Measurements from ENCODE around the gene TELO2.
A peak's percentile ranks its signal among the peaks of the same experiment; 100 is the strongest.

Gene TELO2

DNA sequence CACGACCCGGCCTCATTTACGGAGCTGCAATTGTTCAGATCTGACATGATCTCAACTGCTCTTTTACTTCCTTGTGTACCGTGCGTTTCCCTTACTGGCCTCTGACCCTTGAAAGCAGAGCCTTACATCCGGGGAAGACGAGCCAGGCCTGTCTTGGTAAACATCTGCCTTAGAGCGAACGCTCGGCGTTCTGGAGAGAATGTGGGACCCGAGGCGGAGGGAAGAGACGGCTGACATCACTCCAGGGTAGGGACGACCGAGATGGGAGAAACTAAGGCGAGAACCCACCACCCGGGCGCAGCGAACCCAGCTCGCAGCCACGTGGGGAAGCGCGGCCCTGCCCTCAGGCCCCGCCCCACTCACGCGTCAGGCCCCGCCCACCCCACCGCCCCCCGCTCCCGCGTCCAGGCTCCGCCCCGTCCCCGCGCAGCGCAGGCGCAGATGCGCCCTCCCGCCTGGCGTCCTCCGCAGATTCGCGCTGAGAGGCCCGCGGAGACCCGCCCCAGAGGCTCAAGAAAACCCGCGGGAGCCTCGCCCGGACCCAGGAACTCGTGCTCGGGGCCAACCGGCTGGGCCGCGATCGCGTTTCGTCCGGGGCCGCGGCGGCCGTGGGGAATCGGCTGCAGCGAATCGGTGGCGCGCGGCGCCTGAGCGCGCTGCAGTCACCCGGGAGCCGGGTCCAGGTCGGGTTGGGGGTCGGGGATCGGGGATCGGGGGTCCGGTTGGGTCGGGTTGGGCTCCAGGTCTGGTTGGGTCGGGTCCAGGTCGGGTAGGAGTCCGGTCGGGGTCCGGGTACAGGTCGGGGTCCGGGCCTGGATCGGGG, at the start of gene TELO2:
Gene TELO2, plus strand, starts transcription at position 438 of the 823 bp plus-strand sequence. CDS start 922 bp downstream, outside the sequence.
- DNase-seq: peak; percentile 88

DNA sequence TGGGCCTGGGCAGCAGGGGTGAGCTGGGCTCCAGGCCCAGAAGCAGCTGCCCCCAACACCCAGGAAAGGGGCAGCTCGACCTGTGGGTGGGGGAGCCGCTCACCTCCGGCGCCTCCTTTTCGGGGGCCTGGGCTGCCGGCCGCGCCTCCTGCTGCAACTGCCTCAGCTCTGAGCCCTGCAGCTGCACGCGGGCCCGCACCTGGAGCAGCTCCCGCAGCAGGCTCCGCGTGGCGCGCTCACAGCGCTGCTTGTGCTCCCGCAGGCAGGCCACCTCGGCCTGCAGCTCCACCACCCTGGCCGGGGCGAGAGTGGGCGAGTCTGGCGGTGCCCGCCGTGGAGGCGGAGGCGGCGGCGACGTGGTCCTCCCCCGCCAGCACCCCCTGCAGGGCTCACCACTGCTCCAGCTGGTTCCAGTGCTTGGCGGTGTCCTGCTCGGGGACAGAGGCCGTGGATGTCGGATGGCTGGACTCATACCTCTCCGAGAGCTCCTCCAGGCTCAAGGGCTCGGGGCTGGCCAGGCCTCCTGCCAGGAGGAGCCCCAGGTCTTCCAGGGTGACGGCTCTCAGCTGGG, 49.7 kb upstream of the TELO2 start:
- no peak for DNase-seq

DNA sequence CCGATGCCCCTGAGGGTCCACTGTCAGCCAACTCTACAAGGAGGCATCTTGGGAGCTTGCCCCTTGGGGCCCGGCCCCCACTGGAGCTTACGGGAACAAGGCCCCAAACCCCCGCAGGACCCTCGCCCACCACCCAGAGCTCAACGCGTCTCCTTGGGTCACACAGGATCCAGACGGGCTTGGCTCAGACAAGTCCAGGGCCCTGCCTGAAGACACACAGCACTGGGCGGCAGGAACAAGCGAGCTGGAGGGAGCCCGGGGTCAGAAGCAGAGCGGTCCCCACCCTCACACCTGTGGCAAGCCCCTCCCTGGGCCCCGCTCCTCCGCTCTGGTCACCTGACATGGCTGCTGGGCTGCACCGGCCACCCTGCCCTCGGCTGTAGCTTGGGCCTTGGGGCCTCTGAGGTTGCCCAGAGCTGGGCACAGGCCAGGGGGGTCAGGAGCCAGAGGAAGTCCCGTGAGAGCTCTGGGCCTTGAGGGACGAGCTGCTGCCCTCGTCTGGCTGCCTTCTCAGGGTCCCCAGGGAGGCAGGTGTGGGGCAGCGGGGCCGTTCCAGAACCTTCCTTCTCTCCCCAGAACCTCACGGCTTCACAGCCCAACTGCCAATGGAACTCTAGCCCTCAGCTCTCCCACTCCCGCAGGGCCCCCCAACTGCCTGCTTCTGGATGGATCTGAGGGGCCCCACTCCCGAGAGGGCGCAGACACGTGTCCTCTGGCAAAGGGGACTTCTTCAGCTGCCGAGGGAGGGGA, 49.0 kb upstream of the TELO2 start, which contains the start of gene CCDC154:
Gene CCDC154, minus strand, starts transcription at position 577 of the 750 bp plus-strand sequence. Its CDS starts 234 bp downstream, at position 343.
- DNase-seq: no peak

DNA sequence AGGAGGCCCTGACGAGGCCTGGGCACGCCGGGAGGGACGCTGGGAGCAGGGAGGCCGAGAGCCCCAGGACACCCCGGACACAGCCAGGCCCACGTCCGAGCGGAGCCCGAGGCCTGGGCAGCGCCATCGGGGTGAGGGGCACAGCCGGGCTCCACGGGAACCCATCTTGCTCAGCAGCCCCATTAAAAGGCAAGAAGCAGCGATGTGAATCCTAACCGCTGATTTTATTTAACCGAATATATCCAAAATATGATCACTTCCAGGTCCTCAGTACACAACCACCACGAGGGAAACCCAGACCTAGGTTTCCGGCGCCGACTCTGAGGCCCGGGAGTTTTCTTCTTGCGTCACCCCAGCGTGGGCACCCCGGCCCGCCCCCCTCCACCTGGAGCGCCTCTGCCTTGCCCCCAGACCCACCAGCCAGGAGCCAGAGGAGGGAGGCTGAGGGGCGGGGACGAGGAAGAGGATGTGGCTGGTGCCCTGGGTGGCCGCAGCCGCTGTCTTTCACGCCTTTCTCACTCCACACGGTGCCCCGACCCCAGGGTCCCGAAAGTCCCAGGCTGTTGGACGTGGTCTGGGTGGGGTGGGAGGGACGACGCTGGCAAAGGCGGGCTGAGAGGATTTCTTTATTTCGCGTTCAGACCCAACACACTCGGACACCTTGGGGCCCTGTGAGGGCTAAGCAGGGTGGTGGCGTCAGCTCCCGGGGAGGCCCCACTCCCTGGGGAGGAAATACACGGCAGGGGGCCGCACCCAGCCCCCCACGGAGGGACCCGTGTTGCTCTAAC, 48.2 kb upstream of the TELO2 start:
- DNase-seq: no peak

DNA sequence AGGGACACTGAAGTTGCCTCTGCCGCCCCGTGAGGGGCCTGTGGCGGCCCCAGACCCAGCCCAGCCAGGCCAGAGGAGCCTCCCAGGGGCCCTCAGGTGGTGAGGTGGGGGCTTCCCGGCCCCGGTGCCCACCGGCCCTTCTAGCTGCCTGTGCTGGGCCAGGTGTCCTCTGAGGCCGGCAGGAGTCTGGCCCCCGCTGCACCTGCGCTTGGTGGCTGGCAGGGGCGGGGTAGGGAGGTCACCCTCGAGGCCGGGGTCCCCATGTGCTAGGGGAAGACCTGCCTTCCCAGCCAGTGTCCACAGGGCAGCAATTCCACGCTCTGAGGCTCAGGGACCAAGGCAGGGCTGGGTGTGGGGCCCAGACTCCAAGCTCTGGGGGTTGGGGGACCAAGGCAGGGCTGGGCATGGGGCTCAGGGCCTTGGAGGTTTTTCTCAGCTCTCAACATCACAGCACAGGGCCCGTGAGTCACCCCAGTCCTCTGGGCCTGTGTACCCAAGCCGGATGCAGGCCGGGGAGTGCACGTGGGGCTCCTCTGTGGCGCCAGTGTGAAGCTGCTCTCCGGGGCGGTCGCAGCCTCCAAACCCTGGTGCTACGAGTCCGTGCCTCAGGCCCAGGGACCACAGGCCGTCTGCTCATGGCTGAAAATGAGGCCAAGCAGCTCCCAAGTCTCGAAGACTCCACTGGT, 47.5 kb upstream of the TELO2 start:
- DNase-seq: no peak

DNA sequence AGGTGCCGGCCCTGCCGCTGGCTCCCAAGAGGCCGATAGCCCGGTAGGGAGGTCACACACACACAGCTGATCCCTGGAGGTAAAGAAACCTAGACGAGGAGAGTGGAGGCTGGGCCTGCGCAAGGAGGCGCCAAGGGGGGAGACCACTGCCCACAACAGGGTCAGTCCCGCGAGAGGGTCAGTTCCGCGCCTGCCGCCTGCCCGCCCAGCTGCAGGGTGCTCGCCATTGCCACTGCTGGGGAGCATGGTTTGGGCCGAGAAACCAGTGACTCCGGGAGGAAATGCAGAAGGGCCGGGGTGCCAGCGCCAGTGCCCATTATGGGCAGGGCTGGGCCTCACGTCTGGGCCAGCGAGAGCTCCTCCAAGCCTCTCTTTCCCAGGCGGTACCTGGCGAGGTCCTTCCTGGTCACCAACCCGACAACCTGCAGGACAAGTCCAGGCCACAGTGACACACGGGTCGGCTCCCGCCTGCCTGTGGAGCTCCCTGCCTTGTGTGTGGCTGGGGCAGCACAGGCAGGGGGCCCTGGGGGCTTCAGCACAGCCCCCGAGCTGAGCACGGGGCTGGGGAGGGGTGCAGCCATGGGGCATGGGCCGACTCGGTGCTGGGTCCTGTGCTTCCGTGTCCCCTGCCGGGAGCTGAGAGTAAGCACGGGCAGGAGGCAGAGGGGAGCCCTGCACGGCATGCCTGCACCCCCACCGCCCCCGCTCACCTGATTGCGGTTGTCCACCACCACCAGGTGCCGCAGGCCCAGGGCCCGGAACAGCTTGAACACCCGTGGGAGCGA, 46.7 kb upstream of the TELO2 start:
- no peak for DNase-seq

DNA sequence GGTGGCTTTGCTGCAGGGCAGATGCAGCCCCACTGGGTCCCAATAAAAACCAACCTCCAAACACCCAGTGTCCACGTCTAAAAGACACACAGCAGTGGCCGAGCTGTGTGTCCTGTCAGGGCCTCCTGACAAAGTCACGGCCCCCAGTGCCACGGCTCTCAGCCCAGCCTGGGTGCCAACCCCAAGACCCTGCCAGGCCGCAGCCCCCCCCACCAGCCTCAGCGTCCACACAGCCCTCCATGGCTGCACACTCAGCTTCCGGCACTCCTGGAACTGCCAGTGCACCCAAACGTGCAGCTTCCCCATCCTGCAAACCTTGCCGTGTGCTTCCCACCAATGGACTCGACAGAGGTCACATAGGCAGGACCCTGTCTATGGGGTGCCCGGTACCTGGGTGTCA, 45.2 kb upstream of the TELO2 start:
- DNase-seq: no peak

DNA sequence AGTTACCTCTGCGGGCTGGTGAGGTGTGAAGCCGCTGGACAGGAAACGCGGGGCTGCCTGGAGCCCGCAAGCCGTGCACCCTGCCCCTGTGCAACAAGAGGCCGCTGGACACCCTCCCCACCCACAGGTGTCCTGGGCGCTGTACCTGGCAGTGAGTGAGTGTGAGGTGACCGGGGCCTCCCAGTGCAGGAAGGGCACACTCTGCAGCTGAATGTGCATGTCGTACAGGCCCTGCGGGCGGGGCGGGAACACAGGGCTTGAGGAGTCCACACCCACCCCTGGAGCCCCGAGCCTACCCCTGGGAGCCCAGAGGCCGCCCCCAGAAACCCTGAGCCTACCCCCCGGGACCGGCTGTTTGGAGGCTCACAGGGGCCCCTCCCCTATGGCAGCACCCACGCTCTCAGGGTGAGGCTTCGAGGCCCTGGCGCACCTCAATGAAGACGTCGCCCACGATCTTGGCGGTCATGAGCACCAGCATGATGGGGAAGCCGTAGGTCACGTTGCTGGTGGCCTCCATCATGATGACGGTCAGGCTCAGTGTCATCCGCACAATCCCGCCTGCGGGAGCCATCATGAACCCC, 44.5 kb upstream of the TELO2 start:
- DNase-seq: no peak

DNA sequence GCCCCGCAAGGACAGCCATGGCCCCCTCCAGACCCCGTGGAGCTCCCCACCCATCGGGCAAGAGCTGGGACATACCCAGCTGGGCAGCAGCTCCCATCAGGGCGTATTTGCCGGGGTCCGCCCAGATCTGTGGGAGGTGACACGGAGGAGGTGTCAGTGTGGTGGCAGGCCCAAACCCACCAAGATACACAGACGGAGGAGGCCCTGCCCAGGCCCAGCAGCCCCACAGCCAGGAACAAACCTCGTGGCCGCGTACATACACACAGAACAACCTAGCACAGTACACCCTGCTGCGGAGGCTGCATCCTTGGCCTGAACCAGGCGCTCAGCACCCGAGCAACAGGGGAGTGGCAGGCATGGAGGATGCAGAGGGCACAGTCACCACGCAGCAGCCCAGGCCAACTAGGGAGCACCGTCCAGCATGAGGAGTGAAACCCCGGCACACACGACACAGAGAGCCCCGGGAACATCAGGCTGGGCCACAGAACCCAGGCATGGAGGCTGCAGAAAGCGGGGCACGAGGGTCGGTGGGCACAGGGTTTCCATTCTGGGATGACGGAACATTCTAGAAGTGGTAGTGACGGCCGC, 43.9 kb upstream of the TELO2 start:
- DNase-seq: no peak

DNA sequence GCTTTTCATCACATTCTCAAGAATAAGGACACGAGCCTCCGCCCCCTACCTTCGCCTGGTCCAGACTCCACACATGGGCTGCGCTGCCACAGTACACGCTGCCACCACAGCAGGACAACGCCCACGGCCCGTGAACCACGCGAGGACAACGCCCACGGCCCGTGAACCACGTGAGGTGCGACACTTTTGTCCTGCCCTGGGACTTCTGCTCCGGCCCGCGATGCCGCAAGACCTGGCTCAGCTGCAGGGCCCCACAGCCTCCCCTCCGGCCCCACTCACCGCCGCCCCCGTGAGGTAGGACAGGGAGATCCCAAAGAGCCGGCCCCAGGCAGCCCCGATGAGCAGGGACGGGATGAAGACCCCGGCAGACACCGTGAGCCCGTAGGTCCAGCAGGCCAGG, 42.9 kb upstream of the TELO2 start:
- no peak for DNase-seq

DNA sequence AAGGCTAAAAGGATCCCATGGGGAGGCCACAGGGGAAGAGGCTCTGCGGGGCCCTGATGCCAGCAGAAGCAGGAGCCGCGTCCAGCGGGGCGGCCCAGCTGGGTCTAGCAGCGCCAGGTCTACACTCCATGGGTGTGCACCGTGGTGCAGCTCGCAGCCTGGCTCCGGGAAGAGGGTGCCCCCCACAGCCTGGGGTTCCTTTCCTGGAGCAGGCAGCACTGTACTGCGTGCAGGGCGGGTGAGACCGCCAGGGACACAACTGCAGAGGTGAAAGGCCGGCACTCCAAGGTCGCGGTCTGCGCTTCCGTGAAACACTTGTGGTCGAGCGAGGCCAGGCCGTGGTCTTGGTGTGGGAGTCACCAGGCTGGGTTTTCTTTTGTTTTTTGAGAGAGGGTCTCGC, 42.3 kb upstream of the TELO2 start:
- DNase-seq: no peak

DNA sequence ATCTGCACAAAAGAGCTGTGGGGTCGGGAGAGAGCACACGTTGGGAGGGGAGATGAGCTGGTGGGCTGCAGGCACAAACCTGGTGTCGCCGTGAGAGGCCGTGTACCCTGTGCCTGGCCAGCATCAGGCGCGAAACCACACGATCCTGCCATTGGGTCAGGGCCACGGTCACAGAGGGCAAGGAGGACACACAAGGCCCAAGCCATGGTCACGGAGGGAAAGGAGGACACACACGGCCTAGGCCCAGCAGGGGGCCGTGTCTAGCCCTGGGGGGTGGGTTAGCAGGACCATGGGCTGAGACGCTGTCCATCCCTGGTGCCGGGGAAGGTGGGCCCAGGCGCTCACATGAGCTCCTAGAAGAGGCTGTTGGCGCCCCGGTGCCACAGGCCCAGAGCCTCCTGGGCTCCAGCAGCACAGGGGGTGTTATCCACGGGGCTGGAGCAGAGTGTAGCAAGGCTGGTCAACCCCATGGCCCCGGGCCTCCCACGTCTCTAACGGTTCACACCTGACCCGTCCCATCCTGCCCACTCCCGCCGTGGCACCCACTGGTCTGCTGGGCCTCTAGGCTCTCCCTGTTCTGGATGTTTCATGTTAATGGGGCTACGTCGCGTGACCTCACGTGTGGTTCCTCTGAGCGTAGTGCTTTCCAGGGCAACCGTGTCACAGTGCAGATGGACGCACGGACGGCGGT, 41.3 kb upstream of the TELO2 start:
- DNase-seq: no peak

DNA sequence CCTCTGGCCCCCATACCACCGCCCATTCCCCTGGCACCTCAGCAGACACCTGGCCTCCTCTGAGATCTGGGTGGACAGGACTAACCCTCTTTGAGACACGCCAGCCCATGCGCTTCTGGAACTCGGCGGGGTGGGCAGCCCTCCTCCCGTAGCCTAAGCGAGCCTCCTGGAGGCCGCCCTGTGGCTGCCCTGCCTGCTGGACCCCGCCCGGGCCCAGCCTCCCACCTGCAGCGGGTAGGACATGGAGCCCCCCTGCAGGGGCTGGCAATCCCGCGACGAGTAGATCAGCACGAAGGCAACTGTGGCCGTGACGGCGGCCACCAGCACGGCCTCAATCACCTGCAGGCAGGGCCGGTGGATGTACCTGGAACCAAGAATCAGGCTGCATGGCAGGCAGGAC, 40.6 kb upstream of the TELO2 start:
- no peak for DNase-seq

DNA sequence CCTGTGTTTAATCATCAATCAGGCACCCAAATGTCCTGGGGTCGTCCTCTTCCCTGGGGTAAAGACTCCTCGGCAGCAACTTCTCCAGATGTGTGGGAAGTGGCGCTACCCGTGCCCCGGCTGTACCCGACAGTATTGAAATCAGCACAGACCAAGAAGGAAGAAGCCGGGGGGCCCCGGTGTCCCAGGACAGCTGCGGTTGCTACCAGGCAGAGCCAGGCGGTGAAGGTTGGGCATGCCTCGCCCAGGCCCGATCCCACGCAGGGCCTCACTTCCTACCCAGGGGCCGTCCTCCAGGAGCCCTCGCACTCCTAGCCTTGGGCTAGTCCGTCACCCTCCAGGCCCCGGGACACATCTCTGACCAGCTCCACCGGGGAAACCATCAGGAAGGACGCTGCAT, 39.8 kb upstream of the TELO2 start:
- no peak for DNase-seq

DNA sequence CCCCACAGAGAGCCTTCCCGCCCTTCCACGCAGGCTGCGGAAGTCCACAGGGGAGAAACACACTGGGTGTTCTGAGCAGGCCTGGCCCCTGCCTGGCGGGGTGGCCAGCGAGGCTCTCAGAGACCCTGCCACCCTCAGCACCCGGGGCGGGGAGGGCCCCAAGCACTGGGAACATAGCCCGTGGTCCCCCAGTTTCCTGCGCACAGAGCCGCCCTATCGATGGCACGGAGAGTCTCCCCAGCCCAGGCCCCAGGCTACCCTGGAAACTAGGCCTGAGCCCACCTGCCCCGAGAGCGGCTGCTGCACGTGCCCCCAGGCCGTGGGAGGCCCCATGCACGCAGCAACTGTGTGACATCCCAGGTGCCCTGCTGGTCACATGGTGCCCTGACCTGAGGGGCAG, 38.6 kb upstream of the TELO2 start:
- DNase-seq: no peak

DNA sequence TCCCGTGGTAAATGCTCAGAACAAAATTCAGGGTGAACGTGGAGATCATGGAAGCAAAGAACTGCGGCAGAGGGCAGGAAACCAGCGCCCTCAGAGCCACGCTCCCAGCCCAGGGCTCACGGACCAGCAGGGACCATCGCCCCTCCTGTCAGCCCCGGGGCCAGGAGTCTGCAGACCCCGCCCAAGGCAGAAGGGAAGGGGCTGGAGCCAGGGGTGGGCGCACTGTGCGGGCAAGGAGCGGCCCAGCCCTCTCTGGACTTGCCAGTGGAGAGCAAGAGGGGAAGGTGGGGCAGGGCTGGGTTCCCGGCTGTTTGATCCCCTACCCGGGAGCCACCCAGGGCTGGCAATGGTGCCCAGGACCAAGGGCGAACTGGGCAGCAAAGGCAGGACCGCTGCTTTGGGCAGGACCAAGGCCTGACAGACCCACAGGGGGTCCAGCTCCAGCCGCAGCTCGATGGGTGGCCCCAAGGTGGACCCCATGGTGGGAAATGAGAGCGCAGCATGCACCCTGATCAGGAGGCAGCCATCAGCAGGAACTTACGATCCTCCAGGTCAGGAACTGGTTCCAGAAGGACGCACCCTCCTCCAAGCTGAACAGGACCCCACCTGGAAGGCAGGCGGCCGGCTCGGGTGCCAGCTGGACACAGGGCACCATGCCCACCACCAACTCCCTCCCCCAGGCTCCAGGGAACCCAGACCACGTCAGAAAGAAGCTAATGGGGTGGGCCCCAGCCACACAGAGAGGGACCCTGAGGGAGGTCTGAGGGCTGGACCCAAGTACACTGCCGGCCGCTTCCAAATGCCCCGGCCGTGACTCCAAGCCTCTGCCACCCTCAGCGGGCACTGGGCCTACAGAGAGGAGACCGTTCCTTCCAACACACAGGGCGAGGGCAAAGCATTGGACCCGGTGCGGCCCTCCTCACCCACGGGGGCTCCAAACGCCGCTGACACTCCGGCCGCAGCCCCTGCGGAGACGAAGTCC, 37.7 kb upstream of the TELO2 start:
- DNase-seq: no peak

DNA sequence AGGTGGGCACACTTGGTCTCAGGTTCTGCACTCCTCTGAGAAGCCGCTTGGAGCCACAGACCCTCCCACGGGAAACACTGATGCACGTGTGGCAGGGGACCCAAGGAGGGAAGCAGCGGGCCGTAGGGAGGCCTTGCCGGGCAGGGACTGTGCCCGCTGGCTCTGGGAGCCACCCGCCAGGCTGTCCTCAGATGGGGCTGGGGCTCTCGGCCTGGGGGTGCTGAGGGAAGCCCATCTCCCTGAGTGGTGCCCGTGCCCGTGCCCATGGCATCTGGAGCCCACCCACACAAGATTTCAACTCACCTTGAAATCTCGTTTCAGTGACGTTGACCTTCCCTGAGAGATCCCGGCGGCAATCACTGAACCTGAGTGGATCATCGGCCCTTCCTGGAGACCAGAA, 36.2 kb upstream of the TELO2 start:
- DNase-seq: no peak

DNA sequence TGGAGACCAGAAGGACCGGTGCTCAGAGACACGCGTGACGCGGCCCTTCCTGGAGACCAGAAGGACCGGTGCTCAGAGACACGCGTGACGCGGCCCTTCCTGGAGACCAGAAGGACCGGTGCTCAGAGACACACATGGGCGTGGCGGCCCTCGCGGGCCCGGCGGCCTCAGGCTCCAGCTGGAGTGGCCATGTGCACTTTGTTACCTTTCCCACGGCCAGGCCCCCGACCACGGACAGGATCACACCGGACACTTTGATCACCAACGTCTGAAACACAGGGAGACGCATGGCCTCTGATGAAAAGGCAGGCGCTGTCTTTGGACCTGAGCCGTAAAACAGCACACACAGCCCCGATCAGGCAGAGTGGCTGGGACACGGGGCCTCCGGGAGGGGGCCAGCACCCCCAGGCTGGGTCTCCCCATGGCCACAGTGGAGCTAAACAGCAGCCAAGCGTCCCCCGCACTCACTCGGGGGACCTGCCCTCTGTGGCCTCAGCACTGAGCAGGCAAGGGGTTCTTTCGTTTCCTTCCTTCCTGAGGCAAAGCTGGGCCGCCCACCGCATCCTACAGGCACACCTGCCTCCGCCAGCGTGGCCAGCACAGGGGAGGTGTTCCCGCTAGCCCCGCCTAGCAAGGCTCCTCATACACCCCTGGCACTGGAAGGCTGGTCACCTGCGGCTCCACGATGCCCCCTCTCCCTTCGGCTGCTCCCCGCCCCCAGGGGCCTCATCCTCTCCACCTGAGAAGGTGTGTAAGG, 35.5 kb upstream of the TELO2 start:
- DNase-seq: no peak
